Measurements from ENCODE around the gene ARHGEF28. TPM values are rescaled to one million over a fixed set of nuclear protein-coding genes. Genes with fewer than 3 reads are reported as not detected.

The ARHGEF28 gene
- total and polyA plus RNA-seq, 12 donors, result 0.62 to 3.4 (median 1.5) TPM

DNA sequence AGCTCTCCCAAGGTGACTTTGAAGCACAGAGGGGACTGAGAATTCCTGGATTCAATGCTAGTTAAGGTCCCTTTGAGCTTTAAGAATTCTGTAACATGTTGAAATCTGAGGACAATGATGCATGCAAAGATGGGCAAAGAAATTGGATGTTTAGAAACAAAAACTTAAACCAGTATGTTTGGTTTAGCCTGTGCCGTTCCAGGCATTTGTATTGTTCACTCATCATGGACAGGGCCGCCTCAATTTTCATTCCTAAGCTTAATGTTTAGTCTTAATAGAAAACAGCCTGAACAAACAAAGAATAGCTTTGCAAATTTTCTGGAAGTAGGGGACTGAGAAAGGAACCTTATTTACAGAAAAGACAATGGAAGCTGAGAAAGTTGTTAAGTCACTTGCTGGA lies 267.8 kb downstream of the ARHGEF28 start:
- H3K27me3 ChIP-seq, result peaks cover 0 to 5% (median 0%) of the 10 kb centered on the region in 7 donors
- intact Hi-C loops (cut with DNase I), result no loop called here
- H3K9me3 ChIP-seq, result no peaks in the 10 kb centered on the region
- H3K27ac ChIP-seq, result no peak overlapping the region
- peaks cover 0 to 10% (median 0%) of the 10 kb centered on the region in 9 donors for H3K36me3 ChIP-seq
- no peak for TF ChIP-seq CTCF (IDR thresholded peaks at IDR 0.05)
- ATAC-seq, result no peak
- H3K4me1 ChIP-seq, result peaks cover 0 to 16% (median 0%) of the 10 kb centered on the region in 9 donors
- 93 to 96% methylated on average over 2 of the region's 2 CpGs for WGBS, 2 donors
- no peak overlapping the region for H3K4me3 ChIP-seq
- no peak for DNase-seq

GRCh38 chr5:73894860-73895259 lies 268.9 kb downstream of the ARHGEF28 start:
- DNase-seq, result no peak
- intact Hi-C loops (cut with DNase I), result loop anchor here in 1 of 10 donors (5.0 kb wide), 1 partner anchor 33 kb away; no protein-coding TSS in a partner anchor
- H3K9me3 ChIP-seq, result no peaks in the 10 kb centered on the region
- peaks cover 0 to 5% (median 0%) of the 10 kb centered on the region in 7 donors for H3K27me3 ChIP-seq
- H3K36me3 ChIP-seq, result peaks cover 0 to 10% (median 0%) of the 10 kb centered on the region in 9 donors
- H3K4me3 ChIP-seq, result no peak overlapping the region
- no peak overlapping the region for H3K27ac ChIP-seq
- no peak for TF ChIP-seq CTCF (IDR thresholded peaks at IDR 0.05)
- WGBS, 2 donors, result 96 to 98% methylated on average over 6 of the region's 6 CpGs
- no peak for ATAC-seq
- H3K4me1 ChIP-seq, result peaks cover 0 to 26% (median 6%) of the 10 kb centered on the region in 9 donors

- intact Hi-C loops (cut with DNase I), result loop anchor here in 1 of 10 donors (5.0 kb wide), 1 partner anchor 33 kb away; no protein-coding TSS in a partner anchor
- Histone ChIP-seq H3K4me3 (no peak overlapping the region), H3K27ac (no peak overlapping the region), H3K9me3 (no peaks in the 10 kb centered on the region), H3K4me1 (peaks cover 0 to 30% (median 6%) of the 10 kb centered on the region in 9 donors), H3K36me3 (peaks cover 0 to 10% (median 0%) of the 10 kb centered on the region in 9 donors), H3K27me3 (peaks cover 0 to 5% (median 0%) of the 10 kb centered on the region in 7 donors)
- no peak for ATAC-seq
- no peak for TF ChIP-seq CTCF (IDR thresholded peaks at IDR 0.05)
- WGBS, 2 donors, result 91 to 94% methylated on average over 4 of the region's 4 CpGs
- DNase-seq, result no peak
These were observed 269.5 kb downstream of the ARHGEF28 start for GRCh38 chr5:73895471-73895870.

- no peak for TF ChIP-seq CTCF (IDR thresholded peaks at IDR 0.05)
- H3K9me3 ChIP-seq, result no peaks in the 10 kb centered on the region
- H3K36me3 ChIP-seq, result peaks cover 0 to 10% (median 0%) of the 10 kb centered on the region in 9 donors
- DNase-seq (no peak), ATAC-seq (no peak)
- H3K27ac ChIP-seq, result no peak overlapping the region
- H3K4me3 ChIP-seq, result no peak overlapping the region
- peaks cover 0 to 36% (median 11%) of the 10 kb centered on the region in 9 donors for H3K4me1 ChIP-seq
- intact Hi-C loops (cut with DNase I), result loop anchor here in 1 of 10 donors (5.0 kb wide), 1 partner anchor 34 kb away; no protein-coding TSS in a partner anchor
- 52 to 69% methylated on average over 3 of the region's 3 CpGs for WGBS, 2 donors
- peaks cover 0 to 5% (median 0%) of the 10 kb centered on the region in 7 donors for H3K27me3 ChIP-seq
These were observed 270.1 kb downstream of the ARHGEF28 start for GRCh38 chr5:73896097-73896496.
